Stimulated activated CD4-positive, alpha-beta T cell treated with anti-CD3 and anti-CD28 coated beads, Interleukin-2, amount 100 ng/mL, for 48 hours (primary cell): ENCODE results near the gene RFX2.
"Not testable (repeated sequence)": the region's sequence is repeated elsewhere in the genome, so short reads cannot be mapped to it uniquely, and the experiment has no call there.

Experiments
- DNase-seq, 2 donors: peaks; one replicate each; pipeline ENCODE4 v3.0.0-alpha.2; 2020

RFX2 gene

GRCh38 chr19:6034512-6034911, 75.8 kb downstream of the RFX2 start:
- no peak for DNase-seq

DNA sequence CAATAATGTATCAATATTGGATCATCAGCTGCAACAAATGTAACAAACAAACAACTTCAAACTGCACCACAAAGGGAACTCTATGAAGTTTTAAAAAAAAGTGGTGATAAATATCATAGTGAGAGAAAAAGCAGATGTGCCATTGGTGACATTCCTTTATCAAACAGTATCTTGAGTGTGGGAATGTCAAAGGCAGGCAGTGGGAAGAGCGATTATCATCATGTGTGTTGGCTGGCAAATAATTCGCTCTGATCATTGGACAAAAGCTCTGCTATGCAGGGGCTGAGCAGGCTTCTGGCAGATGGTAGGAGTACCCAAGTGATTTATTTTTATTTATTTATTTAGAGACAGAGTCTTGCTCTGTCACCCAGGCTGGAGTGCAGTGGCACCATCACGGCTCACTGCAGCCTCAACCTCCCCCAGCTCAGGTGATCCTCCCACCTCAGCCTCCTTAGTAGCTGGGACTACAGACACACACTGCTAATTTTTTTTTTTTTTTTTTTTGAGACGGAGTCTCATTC, 76.5 kb downstream of the RFX2 start:
- no peak for DNase-seq

DNA sequence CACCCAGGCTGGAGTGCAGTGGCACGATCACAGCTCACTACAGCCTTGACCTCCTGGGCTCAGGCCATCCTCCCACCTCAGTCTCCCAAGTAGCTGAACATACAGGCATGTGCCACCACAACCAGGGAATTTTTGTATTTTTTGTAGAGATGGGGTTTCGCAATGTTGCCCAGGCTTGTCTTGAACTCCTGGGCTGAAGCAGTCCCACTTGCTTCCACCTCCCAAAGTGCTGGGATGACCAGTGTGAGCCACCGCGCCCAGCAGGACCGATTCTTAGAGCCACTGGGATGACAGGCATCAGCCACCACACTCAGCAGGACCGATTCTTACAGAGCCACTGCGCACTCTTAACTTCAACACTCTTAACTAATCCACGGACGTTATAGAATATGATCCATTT, 77.5 kb downstream of the RFX2 start:
- no peak for DNase-seq

DNA sequence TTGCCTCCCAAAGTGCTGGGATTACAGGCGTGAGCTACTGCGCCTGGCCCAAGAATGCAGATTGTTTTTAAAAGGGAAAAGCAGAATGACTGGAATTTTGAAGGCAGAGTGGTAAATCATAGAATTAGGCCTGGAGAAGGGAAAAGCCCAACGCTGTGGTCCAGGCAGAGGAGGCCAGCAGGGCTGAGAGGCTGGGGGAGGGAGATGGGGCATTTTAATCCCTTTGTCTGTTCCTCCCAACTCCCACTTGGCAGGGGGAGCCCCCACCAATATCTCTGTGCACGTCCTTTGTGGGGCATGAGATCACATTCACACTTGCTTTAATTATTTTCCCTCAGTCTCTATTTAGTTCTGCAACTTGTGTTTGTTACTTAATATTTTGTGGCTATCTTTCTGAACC, 77.9 kb downstream of the RFX2 start:
- DNase-seq, result no peak

- DNase-seq, result no peak
Measured at GRCh38 chr19:6030214-6030507, 80.1 kb downstream of the RFX2 start.

DNA sequence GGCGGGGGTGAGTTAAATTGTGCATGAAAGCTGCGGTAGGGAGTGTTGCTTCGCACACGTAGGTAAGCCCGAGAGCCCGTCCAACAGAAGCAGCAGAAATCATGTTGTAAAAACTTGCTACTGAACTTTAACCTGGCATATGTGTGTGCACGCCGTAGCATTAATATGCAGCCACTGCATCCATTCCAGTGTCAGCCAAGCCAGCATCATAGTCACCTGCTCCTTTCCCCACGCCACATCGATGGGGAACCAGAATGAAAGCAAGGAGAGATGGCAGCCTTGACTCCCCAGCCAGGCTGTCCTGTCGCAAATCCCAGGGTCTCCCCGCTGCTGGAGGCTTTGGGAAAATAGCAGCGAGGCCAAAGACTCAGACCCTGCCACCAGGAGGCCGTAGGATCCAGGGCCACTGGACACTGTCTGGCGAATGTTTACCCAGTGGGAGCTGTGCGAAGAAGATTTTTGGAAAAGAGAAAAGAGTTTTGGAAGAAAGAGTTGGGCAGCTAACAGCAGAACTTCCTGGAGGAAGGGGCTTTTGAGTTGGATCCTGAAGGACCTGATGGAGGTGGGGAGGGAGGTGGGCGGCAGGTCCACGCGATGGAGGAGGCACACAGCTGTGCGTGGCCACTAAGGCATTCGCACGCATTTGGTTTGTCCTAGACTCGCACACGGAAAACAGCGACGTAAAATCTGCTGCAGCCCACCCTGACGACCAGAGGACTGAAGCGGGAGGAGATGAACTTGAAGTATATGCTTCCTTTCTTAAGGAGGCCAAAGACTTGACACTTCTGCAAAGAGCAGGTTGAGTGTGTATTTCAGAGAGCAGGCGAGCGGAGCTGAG, 83.7 kb downstream of the RFX2 start:
- no peak for DNase-seq

DNA sequence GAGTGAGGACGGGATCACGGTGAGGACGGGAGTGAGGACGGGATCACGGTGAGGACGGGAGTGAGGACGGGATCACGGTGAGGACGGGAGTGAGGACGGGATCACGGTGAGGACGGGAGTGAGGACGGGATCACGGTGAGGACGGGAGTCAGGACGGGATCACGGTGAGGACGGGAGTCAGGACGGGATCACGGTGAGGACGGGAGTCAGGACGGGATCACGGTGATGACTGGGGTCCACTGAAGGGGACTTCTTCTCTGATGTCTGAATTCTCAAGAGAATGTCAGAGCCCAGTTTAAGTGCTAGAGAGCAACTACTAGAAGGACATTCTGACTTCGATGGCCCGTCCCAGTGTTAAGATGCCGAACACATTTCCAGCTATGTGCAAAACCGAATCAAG, 85.5 kb downstream of the RFX2 start:
- not testable (repeated sequence) for DNase-seq

GRCh38 chr19:6023936-6024335, 86.4 kb downstream of the RFX2 start:
- no peak for DNase-seq

DNA sequence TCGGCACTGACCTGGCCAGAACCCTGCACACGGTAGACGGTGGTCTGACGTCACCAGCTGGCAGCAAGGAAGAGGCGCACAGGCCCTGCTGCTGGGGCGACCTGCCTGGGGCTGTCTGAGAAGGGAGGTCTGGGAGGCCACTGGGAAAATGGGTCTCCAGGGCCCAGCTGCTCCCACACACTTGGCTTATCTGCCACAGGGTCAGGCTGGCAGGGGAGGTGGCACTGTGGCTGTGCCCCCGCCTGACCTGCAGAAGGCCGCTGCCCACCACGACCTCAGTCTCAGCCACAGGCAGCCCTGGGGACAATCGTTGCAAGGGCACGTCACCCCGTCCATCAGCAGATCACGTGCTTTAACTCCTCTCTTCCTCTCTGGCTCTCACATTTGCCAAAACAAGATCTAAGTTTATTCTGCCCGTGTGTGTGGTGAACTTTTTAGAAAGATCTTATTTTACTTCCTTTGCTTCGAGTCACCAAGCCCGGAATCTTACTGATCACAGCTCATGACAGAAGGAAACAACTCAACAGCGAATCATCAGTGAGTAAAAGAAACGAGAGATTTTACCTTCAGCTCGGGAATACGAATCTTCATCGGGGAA, 87.1 kb downstream of the RFX2 start:
- no peak for DNase-seq

GRCh38 chr19:6022570-6023064, 87.7 kb downstream of the RFX2 start:
- no peak for DNase-seq

DNA sequence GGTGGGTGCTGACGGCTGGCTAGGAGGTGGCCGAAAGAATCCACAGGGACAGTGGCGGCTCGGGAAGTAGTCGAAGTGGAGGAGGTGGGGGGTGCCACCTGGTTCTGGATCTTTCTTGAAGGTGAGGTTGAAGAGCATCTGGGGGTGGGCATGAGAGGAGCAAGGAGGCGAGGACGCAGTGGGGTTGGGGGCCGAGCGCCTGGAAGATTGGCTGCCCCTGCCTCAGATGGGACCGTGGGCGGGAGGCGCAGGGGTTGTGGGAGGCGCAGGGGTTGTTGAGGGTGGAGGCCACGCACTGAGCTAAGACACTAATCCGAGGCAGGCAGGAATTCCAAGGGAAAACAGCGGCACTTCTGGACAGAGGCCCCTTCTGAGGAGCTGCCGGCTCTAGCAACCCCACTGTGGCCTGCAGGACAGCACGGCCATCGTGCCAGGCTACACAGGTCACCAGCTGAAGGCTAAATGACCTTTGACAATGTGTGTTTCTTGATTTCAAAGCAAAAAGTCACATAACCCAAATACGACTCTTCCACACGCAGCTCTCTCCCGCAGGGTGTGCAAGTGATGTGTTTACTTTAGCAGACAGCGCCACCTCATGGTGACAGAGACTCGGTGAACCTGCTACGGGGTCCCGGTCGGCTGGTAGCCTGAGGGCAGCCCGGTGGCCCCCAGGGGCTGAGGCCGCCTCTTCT, 88.3 kb downstream of the RFX2 start:
- peak; percentile 78 to 85 for DNase-seq

DNA sequence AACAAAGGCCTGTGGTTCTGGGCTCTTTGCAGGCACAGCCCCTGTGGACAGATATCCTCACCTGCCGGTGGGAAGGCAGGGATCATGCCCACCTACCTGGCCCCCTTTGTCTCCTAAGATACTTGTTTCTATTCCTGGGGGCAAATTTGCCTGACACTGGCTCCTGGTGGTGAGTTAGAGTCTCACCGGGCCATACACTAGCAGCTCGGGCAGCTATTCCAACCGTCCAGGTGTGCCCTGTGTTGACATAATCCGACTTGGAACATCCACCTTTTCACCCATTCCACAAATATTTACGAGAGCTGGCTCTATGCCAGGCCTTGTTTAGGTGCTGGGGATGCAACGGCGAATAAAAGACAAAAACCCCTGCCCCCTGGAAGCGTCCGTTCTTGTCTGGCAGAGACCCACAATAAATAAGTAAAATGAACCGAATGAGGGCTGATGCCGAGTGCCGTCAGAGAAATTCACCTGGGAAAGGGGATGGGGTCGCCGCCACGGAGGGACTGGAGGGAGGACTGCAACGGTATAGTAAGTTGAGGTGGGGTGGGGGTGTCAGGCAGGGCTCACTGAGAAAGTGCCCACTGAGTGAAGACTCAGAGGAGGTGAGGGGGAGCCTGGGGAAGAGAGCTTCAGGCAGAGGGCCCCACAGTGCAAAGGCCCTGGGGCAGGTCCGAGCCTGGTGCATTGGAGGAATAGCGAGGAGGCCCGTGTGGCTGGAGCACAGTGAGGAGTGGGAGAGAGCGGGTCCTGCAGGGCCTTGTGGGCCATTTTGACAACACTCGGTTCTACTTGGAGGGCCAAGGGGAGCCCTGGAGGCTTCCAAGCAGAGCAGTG, 89.1 kb downstream of the RFX2 start:
- no peak for DNase-seq

DNA sequence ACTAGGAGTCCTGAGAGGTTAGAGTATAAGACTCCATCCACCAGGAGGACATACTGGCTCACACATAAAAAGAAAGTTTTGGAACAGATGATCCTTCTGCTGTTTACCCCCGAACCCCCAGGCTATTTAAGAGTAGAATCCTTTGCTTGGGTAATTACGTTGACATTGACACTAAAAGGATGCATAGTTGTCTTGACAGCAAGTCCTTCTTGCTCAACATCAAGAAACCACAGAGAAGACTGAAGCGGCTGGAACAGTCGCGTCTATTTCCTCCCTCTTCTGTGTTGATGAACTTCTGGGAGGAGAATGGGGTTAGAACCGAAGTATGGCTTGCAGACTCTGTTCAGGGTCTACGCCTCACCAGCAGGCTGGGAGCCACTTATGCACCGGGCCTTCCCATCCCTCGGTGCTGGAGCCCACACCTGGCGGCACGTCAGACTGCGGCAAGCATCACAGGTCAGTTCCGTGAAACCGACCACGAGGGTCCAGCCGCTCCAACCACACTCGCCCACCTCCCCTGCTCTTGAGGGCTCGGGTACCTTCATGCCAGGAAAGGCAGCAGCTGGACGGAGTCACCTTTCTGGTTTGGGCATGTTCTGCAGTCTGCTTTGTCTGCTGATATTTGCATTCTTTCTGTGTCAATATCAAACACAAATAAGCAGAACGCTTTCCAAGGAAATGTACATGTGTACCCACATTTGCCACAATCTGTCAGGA, 90.0 kb downstream of the RFX2 start:
- DNase-seq, result no peak

DNA sequence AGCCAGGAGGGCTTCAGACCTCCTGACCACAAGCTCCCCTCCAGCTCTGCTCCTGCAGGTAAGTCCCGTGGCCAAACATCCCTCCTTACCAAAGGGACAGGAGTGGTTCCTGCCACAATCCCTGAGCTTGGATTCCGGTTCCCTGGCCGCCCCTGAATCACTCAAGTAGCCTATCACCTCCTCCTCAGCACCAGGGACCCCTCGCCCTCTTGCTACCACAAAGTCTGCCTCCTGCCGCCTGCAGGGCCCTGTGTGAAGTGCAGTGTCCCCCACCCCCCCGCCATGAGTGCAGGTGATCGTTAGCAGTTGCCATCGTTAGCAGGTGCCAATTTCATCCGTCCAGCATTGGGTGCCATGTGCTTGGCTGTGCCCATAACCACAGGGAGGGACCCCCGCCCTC, 91.5 kb downstream of the RFX2 start:
- DNase-seq, result no peak

DNA sequence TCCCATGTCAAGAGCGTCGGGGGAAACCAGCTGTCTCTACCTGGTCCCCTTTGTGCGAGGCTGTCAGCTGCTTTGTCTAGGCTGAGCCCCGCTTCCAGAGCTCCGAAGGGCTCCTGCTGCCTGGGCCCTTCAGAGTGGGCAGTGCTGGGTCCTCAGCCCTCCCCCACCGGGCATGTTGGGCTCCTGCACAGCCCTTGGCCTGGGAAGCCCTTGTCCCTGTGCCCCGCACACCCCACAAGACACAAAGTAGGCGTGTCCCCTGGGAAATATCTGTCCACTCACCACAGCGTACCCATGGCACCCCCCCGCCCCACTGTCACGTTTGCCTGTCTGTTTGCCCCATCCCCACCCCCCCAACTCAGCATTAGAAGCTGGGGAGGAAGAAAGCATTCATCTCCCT, 92.7 kb downstream of the RFX2 start:
- DNase-seq, result no peak

GRCh38 chr19:6015841-6016545, 94.3 kb downstream of the RFX2 start:
- no peak for DNase-seq

DNA sequence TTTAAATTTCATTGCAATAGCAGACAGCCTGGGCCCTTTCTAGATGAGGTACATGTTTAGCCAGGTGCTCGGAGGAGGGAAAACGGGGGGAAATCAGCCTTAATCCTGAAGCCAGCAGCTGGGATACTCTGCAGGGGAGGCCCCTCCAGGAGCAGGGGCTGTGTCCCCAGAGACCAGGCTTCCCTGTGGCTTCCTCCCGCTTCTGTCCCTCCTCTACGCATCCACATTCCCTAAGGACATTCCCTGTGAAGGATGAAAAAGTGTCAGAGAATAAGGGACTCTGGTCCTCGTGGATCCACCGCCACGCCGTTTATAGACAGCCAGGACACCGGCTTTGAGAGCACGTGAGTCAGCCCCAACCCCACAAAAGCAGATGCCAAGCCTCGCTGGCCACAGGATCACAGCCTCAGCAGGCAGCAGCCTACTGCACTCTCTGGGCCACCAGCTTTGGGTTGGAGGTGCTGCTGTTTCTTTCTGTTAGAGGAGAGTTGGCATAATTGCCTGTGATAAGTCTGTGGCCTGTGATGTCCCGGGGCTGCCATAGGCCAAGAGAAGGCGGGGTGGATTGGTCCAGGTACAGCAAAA, 95.7 kb downstream of the RFX2 start:
- DNase-seq, result no peak

- no peak for DNase-seq
Measured at GRCh38 chr19:6012426-6013170, 97.7 kb downstream of the RFX2 start.

DNA sequence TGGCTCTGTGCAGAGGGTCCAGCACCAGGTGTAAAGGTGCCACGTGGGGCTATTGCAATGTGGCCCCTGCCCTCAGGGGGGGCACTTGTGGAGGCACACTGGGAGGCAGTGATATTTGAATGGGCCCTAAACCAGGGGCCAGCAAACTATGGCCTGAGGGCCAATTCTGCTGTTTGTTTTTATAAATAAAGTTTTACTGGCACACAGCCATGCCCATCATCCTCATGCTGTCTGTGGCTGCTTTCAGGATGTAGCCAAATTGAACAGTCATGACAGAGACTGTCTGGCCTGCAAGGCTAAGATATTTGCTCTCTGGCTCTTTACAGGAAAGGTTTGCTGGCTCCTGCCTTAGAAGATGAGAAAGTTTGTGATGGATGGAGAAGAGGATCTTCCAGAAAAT, 98.5 kb downstream of the RFX2 start:
- DNase-seq, result no peak

- DNase-seq, result no peak
Measured at GRCh38 chr19:6011206-6011605, 99.1 kb downstream of the RFX2 start.

DNA sequence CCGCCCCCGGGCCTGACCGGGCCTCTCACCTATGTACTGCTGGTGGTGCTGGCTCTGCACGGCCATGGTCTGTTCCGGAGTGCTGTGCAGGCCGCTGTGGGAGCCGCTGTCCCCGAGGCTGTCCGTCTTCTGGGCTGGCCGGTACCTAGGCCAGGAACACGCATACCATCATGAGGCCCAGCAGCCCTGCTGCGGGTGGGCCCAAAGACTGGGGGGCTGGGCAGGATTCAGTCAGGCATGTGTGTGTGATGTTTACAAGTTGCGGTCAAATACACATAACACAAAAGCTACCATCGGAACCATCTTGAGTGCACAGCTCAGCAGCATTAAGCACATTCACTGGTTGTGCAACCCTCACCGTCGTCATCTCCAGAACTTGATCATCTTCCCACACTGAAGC, 100.2 kb downstream of the RFX2 start:
- DNase-seq, result no peak
